GM12892 (cell line): ENCODE results near the gene RNASEL. TPM values are rescaled to one million over a fixed set of nuclear protein-coding genes. Genes with fewer than 3 reads are reported as not detected.
"Not testable (repeated sequence)": the region's sequence is repeated elsewhere in the genome, so short reads cannot be mapped to it uniquely, and the experiment has no call there.

Experiments used
- DNase-seq: peaks from one replicate; pipeline ENCODE4 v3.0.0; 2011; ENCODE audit not compliant: insufficient read length
- FAIRE-seq: peaks from 2 replicates; lab custom pipeline; 2011; peaks lifted over from hg19 to GRCh38; lab: Jason Lieb, UNC
- POLR2A ChIP-seq: IDR thresholded peaks from 2 replicates; pipeline ENCODE4 v1.6.1; 2011; ENCODE audit warnings: low read depth, low read length, control low read depth
- POLR2AphosphoS5 ChIP-seq: IDR thresholded peaks from 2 replicates; pipeline ENCODE4 v1.6.1; 2011; ENCODE audit warnings: low read depth, low read length, control low read depth
- TAF1 ChIP-seq: IDR thresholded peaks from 2 replicates; pipeline ENCODE4 v1.6.1; 2011; ENCODE audit warnings: low read depth, mild to moderate bottlenecking, control low read depth, low read length, borderline replicate concordance
- polyA plus RNA-seq: library from polyadenylated mRNA; unstranded; fragments of >200 nt; gene quantifications from one replicate; pipeline ENCODE4 v1.2.1, GENCODE V29; 2012; ENCODE audit warnings: missing spikeins, inconsistent platforms; ENCODE audit not compliant: missing spikeins

Gene RNASEL
- polyA plus RNA-seq = 5.6 TPM

DNA sequence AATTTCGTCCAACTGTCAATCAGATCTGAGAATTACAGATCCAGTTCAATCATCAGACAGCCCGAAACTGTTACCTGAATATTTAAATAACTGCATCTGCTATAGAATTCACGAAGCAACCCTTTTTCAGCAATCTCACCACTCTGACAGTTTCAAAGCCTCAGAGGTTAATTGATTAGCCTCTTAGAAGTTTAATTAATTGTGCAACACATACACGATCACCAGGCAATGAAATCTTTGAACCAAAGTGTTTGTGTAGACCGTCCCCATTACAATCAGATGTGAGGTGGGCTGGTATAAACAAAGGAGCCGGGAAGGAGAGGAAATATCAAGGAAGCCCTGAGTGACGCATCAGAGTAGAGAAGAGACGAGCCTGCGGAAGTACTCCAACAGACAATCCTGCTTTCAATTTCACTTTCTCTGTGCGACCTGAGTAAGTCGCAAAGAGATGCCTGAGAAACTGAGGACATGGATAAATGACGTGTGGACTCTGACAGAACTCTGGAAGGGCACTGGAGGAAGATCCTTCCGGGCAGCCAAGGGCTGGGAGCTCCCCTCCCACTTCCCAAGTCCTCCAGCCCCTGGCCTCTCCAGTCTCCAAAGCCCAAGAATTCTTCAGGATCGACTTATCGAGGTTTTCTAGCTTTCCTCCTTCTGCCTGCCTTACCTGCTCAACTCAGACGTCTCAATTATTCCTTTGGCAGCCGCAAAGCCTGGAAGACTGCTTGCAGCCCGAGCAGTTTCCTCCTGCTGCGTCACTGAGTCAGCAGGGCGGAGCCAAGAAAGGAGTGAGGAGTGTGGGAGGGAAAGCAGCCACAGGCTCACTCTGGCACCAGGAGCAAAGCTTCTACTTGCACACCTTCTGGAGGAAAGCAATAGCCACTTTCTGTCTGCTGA is at the start of gene RNASEL:
Gene RNASEL (minus strand): TSS at position 757 of the 897 bp plus-strand sequence. CDS start 2,450 bp downstream, outside the sequence.
- no peak for DNase-seq
- TF ChIP-seq POLR2AphosphoS5 (no peak), POLR2A (peak; percentile 24; the same call in 1 of the 2 replicates), TAF1 (no peak)
- peak; percentile 93 for FAIRE-seq

DNA sequence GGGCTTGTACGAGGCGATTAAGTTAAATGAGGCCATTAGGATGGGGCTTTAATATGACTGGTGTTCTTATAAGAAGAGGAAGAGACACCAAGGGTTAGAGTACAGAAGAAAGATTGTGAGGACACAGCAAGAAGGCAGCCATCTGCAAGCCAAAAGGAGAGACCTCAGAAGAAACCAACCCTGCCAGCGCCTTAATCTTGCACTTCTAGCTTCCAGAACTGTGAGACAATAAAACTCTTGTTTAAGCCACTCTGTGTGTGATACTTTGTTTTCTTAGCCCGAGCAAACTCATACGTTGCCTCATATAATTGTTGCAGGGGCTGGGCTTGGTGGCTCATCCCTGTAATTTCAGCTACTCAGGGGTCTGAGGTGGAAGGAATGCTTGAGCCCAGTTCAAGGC is 48.7 kb upstream of the RNASEL start:
- FAIRE-seq (no peak), DNase-seq (no peak)
- TF ChIP-seq POLR2AphosphoS5 = no peak
- TF ChIP-seq TAF1 = no peak
- no peak for TF ChIP-seq POLR2A

- no peak for FAIRE-seq
- TF ChIP-seq POLR2AphosphoS5 (no peak), POLR2A (no peak), TAF1 (no peak)
- no peak for DNase-seq
These were observed 46.8 kb upstream of the RNASEL start for GRCh38 chr1:182635871-182636270.

GRCh38 chr1:182634306-182635072 is 45.4 kb upstream of the RNASEL start:
- DNase-seq (no peak), FAIRE-seq (no peak)
- TF ChIP-seq POLR2A = no peak
- no peak for TF ChIP-seq TAF1
- no peak for TF ChIP-seq POLR2AphosphoS5

GRCh38 chr1:182633657-182634281 is 44.7 kb upstream of the RNASEL start:
- TF ChIP-seq POLR2AphosphoS5 (no peak), TAF1 (no peak), POLR2A (no peak)
- FAIRE-seq = no peak
- DNase-seq = no peak

DNA sequence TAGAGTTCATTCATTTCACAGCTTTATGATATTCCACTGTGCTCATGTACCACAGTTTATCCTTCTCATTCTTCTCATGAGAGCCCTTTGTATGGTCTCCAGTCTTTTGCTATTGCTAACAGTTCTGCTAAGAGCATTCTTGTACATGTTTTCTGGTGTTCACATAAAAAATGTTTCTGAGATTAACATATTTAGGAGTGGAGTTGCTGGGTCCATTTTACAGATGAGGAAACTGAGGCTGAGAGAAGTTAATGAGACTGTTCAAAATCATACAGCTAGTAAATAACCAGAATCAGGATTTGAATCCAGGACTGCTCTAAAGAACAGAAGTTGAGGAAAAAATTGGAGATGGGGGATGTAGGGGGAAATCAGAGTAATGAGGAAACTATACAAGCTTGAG is 44.0 kb upstream of the RNASEL start:
- TF ChIP-seq POLR2A (no peak), POLR2AphosphoS5 (no peak), TAF1 (no peak)
- FAIRE-seq (peak; percentile 33), DNase-seq (no peak)

GRCh38 chr1:182632441-182632857 is 43.4 kb upstream of the RNASEL start:
- FAIRE-seq = peak; percentile 17
- not testable (repeated sequence) for DNase-seq

DNA sequence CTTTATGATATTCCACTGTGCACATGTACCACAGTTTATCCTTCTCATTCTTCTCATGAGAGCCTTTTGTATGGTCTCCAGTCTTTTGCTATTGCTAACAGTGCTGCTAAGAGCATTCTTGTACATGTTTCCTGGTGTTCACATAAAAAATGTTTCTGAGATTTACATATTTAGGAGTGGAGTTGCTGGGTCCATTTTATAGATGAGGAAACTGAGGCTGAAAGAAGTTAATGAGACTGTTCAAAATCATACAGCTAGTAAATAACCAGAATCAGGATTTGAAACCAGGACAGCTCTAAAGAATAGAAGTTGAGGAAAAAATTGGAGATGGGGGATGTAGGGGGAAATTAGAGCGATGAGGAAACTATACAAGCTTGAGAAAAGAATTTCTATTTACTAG is 42.9 kb upstream of the RNASEL start:
- no peak for FAIRE-seq
- TF ChIP-seq POLR2A = no peak
- TF ChIP-seq TAF1 = no peak
- no peak for TF ChIP-seq POLR2AphosphoS5
- no peak for DNase-seq

DNA sequence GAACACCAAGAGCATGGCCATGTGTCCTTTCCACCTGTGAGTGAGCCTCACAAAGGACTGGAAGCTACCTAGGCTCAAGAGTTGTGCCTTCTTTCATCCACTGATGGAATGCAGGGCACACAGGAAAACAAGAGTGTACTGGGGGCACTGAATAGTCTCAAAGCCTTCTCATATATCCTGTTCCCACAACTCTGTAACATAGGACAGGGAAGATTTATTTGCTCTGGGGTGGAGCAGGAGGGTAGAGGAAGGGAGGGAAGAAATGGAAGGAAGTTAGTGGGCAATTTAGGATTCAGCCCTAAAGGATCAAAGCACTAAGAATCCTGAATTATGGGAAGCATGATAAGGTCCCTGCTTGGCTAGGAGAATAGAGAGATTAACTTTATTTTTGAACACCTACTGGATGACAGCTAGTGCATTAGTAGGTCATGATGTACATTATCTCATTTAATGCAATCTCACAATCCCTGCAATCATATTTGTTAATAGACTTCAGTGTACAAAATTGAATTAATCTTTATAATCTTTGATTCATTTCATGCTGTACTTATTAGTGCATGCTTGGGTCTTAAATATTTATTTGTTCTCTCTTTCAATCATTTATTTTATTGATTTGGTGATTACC is 42.1 kb upstream of the RNASEL start:
- DNase-seq (no peak), FAIRE-seq (peak; percentile 42)
- no peak for TF ChIP-seq POLR2AphosphoS5
- TF ChIP-seq TAF1 = no peak
- TF ChIP-seq POLR2A = no peak

GRCh38 chr1:182630586-182630985 is 41.5 kb upstream of the RNASEL start:
- TF ChIP-seq TAF1 = no peak
- FAIRE-seq = peak; percentile 57

More at GRCh38 chr1:182630586-182630985, 41.5 kb upstream of the RNASEL start:
- DNase-seq = no peak
